SK-N-SH (cell line): ENCODE results near the gene GOT1.

ENCODE experiments used
- CHD2 ChIP-seq: fragments of 150-350 bp; IDR thresholded peaks from 2 replicates; pipeline ENCODE4 v1.6.1; 2018; ENCODE audit warnings: low read length; ENCODE audit not compliant: partially characterized antibody
- POLR2AphosphoS5 ChIP-seq: IDR thresholded peaks from 2 replicates; pipeline ENCODE4 v1.6.1; 2012; ENCODE audit warnings: low read depth, low read length
- RXRA ChIP-seq: IDR thresholded peaks from 2 replicates; pipeline ENCODE4 v1.4.0; 2012; ENCODE audit warnings: low read depth, mild to moderate bottlenecking, borderline replicate concordance
- TF ChIP-seq, protein P1 (sequence below): IDR thresholded peaks from 2 replicates; pipeline ENCODE4 v1.4.0; 2012; ENCODE audit warnings: low read depth
- TF ChIP-seq, protein P2 (sequence below): fragments of 200-600 bp; sonication (generic); IDR thresholded peaks from 2 replicates; pipeline ENCODE4 v1.6.1; 2017; ENCODE audit warnings: antibody characterized with exemption, mild to moderate bottlenecking, moderate library complexity

DNA sequence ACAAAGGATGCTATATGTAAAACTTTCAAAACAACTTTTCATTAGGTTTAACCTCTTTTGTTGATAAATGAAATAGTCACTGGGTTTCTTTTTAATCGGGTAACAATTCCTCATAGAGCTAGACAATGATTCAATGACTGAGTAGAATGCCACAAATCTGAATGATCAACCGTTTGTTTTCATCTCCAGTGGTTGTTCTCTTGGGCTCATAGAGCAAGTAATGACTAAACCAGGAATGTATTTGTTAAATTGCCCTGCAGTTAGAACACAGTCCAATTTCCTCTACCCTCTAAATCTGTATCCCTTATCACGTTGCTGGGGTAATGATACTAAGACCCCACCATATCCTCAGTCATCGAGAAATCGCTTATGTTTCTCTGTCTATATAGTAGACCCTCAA, 61.3 kb downstream of the GOT1 start:
- TF ChIP-seq, protein P1, sequence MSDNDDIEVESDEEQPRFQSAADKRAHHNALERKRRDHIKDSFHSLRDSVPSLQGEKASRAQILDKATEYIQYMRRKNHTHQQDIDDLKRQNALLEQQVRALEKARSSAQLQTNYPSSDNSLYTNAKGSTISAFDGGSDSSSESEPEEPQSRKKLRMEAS, result no peak
- TF ChIP-seq, protein P2, sequence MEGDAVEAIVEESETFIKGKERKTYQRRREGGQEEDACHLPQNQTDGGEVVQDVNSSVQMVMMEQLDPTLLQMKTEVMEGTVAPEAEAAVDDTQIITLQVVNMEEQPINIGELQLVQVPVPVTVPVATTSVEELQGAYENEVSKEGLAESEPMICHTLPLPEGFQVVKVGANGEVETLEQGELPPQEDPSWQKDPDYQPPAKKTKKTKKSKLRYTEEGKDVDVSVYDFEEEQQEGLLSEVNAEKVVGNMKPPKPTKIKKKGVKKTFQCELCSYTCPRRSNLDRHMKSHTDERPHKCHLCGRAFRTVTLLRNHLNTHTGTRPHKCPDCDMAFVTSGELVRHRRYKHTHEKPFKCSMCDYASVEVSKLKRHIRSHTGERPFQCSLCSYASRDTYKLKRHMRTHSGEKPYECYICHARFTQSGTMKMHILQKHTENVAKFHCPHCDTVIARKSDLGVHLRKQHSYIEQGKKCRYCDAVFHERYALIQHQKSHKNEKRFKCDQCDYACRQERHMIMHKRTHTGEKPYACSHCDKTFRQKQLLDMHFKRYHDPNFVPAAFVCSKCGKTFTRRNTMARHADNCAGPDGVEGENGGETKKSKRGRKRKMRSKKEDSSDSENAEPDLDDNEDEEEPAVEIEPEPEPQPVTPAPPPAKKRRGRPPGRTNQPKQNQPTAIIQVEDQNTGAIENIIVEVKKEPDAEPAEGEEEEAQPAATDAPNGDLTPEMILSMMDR, result no peak
- TF ChIP-seq RXRA (no peak), POLR2AphosphoS5 (no peak), CHD2 (no peak)
